Stimulated activated CD4-positive, alpha-beta T cell treated with anti-CD3 and anti-CD28 coated beads, Interleukin-12 subunit alpha, Interleukin-12 subunit beta, amount 100 ng/mL, for 4 hours (primary cell): ENCODE measurements around the gene KLHDC3.
A peak's percentile ranks its signal among the peaks of the same experiment; 100 is the strongest.

Experiments
- DNase-seq: peaks from one replicate; pipeline ENCODE4 v3.0.0-alpha.2; 2020

Gene KLHDC3, protein sequence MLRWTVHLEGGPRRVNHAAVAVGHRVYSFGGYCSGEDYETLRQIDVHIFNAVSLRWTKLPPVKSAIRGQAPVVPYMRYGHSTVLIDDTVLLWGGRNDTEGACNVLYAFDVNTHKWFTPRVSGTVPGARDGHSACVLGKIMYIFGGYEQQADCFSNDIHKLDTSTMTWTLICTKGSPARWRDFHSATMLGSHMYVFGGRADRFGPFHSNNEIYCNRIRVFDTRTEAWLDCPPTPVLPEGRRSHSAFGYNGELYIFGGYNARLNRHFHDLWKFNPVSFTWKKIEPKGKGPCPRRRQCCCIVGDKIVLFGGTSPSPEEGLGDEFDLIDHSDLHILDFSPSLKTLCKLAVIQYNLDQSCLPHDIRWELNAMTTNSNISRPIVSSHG

DNA sequence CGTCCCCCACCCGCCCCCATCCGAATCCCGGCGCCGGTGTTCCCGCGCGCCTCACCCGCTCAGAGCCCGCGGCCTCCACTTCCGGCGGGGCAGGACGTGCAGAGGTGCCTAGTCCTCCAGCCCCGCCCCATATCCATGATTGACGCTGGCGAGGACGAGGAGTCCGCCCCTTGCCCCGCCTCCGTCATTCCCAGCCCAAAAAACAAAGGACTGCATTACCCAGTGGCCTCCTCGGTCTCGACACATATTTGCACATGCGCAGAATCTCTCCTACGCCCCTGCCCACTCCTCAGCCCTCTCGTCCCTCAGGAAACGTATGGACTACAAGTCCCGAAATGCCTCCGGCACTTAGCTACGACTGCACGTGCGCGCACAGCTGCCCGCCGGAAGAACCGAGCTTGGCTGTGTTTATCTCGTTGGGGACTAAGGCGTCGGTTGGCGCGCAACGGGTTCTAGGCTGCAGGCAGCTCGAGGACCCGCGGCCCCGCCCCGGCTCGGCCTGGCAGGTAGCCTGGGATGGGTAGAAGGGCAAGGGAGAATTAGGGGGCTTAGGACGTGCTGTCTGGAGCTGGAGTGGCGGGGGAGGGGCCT, at the start of gene KLHDC3, which contains the start of gene MEA1:
Gene KLHDC3, plus strand, starts transcription at position 407 of the 591 bp plus-strand sequence. CDS start 2,944 bp downstream, outside the sequence.
Gene MEA1, minus strand, starts transcription at position 104 of the 591 bp plus-strand sequence. CDS start 133 bp downstream, outside the sequence.
- peak; percentile 96 for DNase-seq

DNA sequence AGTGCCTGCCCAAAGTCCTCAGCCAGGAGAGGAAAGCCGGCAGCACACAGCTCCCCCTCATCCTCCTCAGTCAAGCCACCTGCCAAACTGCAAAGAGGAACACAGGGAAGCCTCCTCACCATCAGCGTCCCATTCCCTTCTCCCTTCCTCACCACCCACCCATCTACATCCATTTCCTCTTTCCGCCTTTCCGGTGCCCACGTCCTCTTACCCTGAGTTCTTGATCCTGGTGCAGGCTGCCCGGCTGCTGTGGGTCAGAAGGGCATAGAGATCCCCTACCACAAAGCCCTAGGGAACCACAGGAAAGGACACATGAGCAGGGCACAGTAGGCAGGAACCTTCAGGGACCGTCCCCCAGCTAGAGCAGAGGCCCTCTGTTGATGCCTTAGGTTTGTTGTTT, 47.5 kb upstream of the KLHDC3 start:
- DNase-seq, result no peak

DNA sequence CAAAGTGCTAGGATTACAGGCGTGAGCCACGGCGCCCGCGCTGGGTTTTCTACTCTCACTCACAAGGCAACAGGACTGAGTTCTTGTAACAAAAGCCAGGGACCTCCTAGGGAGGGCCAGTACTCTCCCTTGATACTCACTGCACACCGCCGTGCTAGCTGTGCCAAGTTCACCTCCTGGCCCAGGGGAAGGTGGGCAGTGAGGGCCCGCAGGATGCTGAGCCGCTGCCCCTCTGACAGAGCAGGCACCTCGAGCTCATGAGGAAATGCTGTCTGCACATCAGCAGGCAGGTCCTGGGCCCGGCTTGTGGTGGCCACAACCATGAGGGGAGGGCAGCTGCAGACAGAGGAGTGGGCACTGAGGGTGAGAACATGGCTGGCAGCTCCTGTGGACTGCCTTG, 46.8 kb upstream of the KLHDC3 start:
- DNase-seq, result no peak

DNA sequence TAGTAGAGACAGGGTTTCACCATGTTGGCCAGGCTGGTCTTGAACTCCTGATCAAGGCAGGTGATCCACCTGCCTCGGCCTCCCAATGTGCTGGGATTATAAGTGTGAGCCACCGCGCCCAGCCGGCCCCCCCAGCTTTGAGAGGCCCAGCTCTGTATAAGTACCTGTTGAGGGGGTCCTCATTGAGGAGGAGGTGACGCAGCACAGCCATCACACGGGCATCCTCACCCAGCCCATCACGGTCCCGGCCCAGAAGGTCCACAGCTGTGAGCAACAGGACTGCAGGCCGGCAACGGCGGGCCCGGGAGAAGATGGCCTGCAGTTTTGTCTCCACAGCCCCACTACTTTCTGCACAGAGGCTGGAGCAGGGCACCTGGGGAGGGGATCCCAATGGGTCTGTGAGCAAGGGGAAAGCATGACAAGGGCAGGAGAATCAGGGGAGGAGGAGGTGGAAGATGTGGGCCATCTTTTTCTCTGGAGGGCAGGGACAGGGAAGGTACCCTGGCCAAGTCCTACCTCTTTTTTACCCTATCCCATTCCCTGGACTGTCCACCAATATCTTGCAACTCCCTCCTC, 45.8 kb upstream of the KLHDC3 start:
- no peak for DNase-seq

DNA sequence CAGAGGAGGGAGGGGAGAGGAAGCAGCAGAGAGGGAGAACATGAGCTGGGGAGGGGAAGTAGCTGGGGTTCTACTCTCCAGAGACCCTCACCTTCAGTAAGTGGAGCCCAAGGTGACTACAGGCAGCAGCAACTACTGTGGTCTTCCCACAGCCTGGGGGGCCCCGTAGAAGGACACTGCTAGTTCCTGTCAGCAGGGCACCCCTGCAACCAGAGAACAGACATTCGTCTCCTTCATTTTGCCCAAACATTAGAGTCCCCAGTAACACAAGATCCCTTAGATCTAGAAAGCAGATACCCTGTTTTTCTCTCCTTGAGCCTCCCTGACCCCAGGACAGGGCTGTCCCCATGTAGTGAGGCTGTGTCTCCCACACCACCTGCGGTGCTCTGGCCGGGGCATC, 45.3 kb upstream of the KLHDC3 start:
- no peak for DNase-seq

DNA sequence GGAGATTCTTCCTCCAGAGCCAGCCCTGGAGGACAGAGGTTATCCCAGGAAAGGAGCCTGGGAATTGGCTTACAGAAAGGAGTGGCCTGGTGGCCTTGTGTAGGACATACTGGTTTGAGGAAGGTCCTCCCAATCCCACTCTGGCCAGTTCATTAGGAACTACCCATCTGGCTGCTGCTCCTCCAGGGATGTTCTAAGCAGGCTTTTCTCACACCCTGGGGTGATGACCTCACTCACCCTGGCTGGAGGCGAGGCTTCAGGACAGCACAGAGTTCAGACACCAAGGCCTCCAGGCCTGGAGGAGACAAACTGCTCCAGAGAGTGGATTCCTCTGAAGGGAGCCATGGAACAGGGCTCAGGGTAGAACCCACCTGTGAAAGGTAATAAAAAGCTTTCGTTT, 44.6 kb upstream of the KLHDC3 start:
- DNase-seq, result no peak

DNA sequence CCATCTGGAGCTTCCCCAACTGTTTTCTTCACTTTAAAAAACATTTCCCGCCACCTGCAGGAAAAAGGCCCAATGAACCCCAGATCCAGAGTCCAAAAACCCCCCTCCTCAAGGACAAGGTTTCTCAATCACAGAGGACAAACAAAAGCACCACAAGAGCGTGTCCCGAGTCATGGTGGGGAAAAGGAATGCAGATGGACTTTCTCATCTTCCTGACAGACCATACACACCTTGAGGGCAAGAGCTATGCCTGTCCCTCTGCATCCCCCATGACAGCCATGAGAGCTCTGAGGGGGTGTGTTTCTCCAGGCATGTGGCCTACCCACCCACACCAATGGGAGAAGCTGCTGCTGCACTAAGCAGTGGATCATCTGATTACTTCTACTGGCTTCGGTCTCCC, 44.1 kb upstream of the KLHDC3 start:
- no peak for DNase-seq

DNA sequence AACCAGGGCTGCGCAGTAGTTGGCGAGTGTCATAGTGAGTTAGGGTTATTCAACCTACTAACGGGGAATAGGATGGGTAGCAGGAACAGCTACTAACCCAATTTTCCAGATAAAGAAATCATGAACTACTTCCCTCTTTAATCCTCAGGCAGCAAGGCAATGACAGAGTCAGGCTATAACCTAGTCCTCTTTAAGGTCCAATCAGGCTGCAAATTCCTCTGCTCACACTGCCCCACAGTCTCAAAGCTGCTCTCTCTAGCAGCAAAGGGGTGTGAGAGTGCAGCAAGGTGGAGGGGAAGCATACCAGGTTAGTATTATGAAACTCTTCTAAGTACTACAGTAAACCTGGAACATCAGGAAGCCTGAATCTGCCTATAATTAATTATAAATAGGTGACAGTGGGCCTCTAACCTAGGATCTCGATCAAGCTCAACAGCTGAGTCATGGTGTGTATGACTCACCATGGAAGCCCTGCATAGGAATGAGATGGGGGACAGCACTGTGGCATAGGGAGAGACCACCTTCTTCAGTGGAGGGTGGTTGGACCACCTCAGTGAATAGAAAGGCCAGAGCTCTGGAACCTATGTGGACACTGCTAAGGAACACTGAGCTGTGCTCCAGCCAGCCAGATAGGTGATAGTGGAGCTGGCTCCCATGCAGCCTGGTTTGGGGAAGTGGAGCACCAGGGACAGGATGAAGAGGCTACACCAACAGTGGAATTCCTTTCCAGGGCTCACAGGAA, 43.0 kb upstream of the KLHDC3 start:
- DNase-seq, result no peak

DNA sequence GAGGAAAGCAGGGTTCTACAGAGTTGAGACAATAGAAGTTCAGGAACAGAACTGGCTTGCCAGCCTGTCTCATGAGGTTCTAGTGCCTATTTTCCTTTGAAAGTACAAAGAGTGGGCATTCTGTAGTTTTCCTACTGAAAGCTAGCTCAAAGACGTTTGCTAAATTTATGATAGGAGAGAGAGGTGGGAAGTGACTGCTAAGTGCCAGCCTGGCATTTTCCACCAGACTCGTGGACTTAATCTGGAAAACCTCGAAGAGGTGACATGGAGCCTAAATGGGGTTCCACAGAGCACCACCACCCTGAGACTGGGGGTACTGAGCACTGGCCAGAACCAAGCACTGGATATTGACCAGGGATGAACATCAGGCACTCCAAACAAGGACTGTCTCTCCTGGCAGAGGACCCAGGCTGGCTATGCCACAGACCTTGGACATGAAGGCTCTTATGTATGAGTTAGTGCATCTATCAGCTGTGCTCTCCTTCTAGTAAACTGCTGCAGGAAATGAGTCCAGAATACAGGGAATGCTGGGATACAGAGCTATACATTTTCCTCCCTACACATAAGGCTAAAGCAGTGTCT, 42.2 kb upstream of the KLHDC3 start:
- no peak for DNase-seq

DNA sequence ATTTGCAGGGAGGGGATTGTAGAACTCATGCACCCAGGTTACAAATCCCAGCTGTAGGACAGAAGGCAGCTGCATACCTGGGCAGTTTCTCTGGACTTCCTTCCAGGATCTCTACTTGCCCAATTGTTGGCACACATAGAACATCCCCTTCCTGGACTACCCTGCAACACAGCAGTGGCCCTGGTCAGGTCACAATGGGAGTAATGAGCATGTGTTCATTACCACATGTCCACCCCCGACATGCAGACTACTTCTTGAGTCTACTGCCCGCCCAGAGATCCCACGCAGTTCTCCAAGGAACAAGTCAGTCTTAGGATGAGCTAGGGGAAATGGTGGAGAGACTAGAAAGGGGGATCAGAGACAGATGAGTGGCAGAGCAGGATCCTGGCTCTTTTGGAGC, 40.1 kb upstream of the KLHDC3 start:
- no peak for DNase-seq

DNA sequence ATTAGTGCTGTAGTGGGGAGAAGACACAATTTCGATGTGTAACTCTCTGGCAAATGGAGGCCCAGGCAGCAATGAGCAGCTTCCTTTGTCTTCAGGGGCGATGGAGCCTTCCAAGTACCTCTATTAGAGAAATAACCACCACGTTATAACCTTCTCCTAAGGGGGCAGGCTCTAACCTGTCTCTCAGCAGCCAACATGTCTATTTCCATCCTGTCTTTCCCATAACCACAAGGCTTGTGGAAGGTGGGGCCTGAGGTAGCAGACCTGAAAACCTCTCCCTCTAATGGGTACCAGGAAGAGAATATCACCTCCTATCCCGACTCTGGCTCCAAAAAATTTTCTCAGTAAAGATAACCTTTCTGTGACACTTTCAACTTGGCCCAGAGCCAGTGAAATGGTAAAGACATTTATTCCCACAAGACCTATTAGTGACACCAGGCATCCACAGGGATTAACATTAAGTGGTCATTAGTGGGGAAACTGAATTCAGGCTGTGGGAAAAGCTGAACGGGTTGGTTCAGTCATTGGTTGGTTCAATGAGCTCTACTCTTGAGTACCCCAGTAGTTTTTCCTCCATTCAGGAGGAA, 39.0 kb upstream of the KLHDC3 start:
- DNase-seq, result no peak

DNA sequence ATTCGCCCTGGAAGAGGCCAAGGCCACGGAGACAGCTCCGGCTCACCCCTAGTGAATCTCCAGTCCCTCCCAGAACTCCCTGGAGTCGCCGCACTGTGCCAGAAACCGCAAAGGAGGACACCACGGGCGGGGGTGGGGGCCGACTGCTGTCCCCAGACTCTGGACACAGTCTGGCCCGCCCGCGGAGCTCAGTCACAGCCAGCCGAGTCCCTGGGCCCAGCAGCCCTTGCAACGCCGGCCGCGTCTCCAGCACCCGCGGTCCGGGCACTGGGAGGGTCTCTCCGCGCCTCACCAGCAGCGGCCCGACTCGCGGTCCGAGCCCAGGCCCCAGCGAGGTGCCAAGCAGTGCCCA, 35.6 kb upstream of the KLHDC3 start:
- no peak for DNase-seq

DNA sequence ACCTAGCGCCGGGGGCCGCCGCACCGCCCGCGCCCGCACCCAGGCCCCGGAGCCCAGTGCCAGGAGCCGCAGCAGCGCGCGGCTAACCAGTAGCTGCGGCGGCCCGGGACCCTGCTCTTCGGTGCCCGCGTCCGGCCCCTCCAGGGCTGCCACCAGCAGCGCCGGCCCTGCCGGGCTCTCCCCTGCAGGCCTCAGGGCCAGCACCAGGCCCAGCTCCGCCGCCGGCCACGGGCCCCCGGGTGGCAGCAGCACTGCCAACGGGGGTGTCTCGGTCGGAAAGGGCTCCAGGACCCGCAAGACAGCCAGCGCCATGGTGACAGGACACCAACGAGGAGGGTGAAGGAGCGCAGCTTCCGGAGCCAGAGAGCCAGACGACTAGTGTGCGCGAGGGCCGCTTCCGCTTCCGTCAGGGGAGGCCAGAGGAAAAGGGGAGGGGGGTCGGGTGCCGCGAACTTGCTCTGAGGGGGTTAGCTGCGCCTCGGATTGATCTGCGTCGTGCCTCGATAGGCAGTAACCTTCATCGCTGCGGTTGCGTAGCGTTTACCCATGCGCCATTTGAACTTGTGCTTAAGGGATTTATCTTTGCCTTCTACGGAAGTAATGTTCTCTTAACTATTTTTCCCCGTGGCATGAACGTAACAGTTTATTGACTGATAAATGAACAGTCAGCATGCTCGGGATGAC, 35.1 kb upstream of the KLHDC3 start, which contains the start of gene PEX6:
Gene PEX6, minus strand, starts transcription at position 343 of the 684 bp plus-strand sequence. Its CDS starts 31 bp downstream, at position 312.
- DNase-seq, result peak; percentile 89

DNA sequence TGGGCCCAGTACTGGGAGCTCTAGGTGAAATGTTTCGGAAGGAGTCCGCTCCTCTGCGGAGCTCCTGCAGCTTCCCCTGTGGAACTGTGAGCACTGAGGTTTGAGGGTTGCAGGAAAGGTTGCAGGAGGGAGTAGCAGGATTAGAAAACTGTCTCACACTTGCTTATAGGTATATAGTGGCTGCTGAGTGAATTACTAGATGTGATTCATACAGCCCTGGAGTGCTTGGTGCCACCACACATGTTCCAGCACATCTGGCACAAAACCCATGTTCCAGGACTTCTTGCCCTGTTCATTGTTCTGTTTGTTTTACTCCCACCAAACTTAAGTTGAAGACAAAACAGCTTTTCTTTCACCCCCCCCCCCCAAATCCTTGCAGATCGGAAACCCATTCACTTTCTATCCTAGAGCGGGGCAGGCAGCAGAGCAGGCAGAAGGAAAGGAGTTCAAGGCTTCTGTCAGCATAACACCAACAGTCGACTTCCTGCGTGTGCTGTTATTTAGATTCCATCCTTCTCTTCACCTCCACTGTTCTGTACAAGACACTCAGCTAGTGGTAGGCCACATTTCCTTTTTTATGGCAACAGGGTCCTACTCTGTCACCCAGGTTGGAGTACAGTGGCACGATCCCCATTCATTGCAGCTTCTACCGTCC, 34.4 kb upstream of the KLHDC3 start:
- no peak for DNase-seq

DNA sequence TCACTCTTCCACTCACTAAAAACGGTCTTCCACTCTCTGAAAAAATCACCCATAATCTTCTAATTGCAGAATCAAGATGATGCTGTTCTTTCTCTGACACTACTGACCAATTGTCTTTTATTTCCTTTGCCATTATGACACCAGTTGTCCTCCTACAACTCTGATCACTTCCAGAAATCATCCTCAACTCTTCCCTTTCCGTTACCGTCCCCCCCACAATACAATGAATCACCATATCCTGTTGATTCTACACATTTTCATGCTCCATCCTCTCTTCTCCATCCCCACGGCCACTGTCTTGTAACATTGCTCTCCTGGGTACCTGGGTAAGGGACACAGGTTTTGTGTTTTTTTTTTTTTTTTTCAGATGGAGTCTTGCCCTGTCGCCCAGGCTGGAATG, 32.2 kb upstream of the KLHDC3 start:
- no peak for DNase-seq

DNA sequence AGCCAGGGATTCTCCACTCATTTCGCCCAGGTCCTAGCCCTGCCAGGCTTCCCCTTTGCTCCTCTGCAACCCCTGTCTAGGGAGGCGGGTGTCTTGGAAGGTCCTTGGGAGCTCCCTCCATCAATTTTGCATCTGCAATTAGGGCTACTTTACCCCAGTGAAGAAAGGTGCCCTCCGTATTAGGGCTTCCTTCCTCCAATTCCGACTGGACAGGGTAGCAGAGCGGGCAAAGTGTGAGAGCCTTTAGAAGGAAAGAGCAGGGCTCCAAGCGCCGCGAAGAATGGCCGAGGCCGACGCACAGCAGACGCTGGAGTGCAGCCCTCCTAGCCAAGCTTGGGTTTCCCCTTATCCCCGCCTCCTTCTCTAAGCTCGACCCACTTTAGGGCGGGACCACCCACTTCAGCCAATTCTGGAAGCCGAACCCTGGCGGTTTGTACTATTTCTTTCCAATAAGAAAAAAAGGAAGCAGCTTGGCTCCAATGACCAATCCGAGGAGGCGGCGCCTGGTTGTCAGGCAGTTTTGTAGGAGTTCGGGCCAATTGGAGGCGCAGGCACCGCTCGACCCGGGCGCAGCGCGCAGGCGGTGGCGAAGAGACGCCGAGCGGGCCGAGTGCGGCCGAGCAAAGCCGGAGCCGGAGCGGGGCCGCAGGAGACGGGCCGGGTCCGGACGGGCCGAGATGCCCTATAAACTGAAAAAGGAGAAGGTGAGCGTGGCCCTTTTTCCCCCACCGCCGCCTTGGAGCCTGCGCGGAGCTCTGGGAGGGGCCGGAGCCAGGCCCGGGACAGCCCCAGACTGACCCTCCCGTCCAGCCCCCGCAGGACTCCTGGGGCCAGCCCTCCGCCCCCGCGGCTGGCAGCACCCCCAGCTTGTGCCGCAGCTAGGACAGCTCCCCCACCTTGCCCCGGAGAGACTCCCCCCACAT, 29.8 kb upstream of the KLHDC3 start, which contains the start of gene PPP2R5D:
Gene PPP2R5D, plus strand, starts transcription at position 570 of the 923 bp plus-strand sequence. Its CDS starts 108 bp downstream, at position 678.
- peak; percentile 92 for DNase-seq

DNA sequence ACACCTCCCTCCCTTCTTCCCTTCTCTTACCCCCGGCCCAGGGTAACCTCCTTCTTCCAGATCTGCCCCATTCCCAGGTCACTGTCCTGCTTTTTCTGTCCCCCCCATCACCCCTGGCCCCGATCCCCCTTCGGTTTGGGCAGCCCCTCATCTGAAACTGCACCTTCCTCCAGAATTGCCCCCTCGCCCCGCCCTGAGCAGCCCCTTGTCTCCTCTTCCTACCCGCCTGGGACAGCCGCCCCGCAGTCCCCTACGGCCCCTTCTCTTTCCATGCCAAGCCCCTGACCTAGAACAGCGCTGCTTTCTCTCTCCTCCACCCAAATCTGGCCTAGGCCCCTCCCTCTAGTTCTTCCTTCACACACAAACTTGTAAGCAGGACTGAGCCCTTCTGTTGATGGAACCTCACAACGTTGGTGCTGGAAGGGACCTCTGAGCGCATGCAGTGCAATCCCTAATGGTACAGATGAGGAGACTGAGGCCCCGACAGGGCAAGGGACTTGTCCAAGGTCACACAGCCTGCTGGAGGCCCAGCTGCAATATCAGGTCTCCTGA, 29.0 kb upstream of the KLHDC3 start:
- DNase-seq, result no peak

DNA sequence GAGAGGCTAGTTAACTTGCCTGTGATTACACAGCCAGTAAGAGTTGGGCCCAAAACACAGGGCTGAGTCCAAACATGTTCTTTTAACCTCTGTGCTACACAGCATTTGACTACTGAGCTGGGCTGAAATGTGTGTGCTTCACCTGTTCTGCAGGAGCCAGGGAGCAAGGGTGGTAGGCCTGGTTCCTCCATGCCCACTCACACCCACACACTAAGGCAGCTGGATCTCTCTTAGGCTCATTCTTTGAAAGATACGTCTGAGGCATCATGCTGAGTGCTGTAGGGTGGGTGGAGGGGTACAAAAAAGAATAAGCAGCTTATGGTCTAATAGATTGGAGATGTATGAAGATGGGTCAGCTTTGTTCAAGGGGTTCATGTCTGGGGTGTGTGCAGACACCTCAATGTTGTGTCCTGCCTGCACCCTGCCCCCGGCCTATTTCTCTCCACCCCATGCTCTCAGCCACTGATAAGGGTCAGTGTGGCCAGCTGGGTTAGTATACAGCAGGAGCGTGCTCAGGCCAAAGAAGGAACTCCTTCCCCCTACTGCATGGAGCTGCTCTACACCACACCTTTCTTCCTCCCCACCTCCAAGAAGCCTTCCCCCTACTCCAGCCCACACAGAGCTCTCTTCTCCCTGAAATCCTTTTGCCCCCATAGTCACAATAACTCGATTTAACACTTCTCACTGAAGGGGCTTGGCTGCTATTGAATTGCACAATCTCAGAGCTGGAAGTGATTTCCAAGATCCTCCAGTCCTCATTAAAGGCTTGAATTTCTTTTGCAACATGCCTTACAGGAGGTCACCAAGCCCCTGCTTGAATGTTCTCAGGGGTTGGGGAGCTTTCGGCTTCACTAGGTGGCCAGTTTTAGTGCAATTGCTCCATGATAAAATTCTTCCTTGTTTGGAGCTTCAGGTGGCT, 26.3 kb upstream of the KLHDC3 start:
- DNase-seq, result no peak
